SU-DHL-6 (cell line): ENCODE results near the gene KCNA4.

ENCODE experiments used
- H2AFZ ChIP-seq: fragments of 200-600 bp; sonication (generic); 2 replicates; pipeline ENCODE4 v1.6.1; 2014; ENCODE audit warnings: low read depth, mild to moderate bottlenecking, moderate library complexity, mixed read lengths, antibody characterized with exemption, low read length; ENCODE audit not compliant: severe bottlenecking
- H3F3A ChIP-seq: fragments of 200-600 bp; shearing (Covaris generic); 2 replicates; pipeline ENCODE4 v1.6.0; 2016; ENCODE audit warnings: antibody characterized with exemption, mild to moderate bottlenecking; ENCODE audit not compliant: insufficient read depth
- H3K27ac ChIP-seq: fragments of 200-600 bp; sonication (generic); 2 replicates; pipeline ENCODE4 v1.5.1; 2016; ENCODE audit warnings: low read depth, mild to moderate bottlenecking, low read length, moderate library complexity, mixed read lengths
- H3K27me3 ChIP-seq: fragments of 200-600 bp; sonication (generic), shearing (Covaris generic); 2 replicates; pipeline ENCODE4 v1.6.0; 2014; ENCODE audit warnings: mild to moderate bottlenecking, low read length
- H3K36me3 ChIP-seq: fragments of 200-600 bp; sonication (generic); 2 replicates; pipeline ENCODE4 v1.6.1; 2014; ENCODE audit warnings: mild to moderate bottlenecking, low read length, mixed read lengths
- H3K4me2 ChIP-seq: fragments of 300-600, 200-600 bp; shearing (Covaris generic), sonication (generic); 2 replicates; pipeline ENCODE4 v1.6.0; 2014; ENCODE audit warnings: low read length, low read depth, mild to moderate bottlenecking; ENCODE audit not compliant: poor library complexity, severe bottlenecking
- H3K4me3 ChIP-seq: fragments of 200-600 bp; sonication (generic); 2 replicates; pipeline ENCODE4 v1.5.1; 2014; ENCODE audit warnings: antibody characterized with exemption, low read length, mild to moderate bottlenecking, mixed read lengths; ENCODE audit not compliant: insufficient read depth, poor library complexity, severe bottlenecking
- H3K79me2 ChIP-seq: fragments of 200-600 bp; sonication (generic); 2 replicates; pipeline ENCODE4 v1.6.1; 2014; ENCODE audit warnings: mild to moderate bottlenecking, low read length, moderate library complexity; ENCODE audit not compliant: insufficient read depth
- H3K9ac ChIP-seq: fragments of 200-600 bp; sonication (generic); 2 replicates; pipeline ENCODE4 v1.7.0; 2014; ENCODE audit warnings: mild to moderate bottlenecking, low read length
- H3K9me2 ChIP-seq: fragments of 200-600 bp; sonication (generic); replicated peaks from 2 replicates; pipeline ENCODE4 v1.6.1; 2014; ENCODE audit warnings: low read length; ENCODE audit not compliant: insufficient read depth
- H3K9me3 ChIP-seq: fragments of 200-600 bp; sonication (generic); 2 replicates; pipeline ENCODE4 v1.6.1; 2014; ENCODE audit warnings: low read length, mixed read lengths; ENCODE audit not compliant: insufficient read depth
- H4K20me1 ChIP-seq: fragments of 200-600 bp; sonication (generic); 2 replicates; pipeline ENCODE4 v1.6.1; 2014; ENCODE audit warnings: low read depth, mild to moderate bottlenecking, antibody characterized with exemption, low read length, moderate library complexity, mixed read lengths
- CTCF ChIP-seq: fragments of 200-600 bp; sonication (generic); IDR thresholded peaks from one replicate; pipeline ENCODE4 v1.5.1; 2017; ENCODE audit warnings: antibody characterized with exemption, mild to moderate bottlenecking, low read length, moderate library complexity; ENCODE audit not compliant: insufficient read depth, poor library complexity, severe bottlenecking
- EZH2phosphoT487 ChIP-seq: fragments of 200-600 bp; sonication (generic), shearing (Covaris generic); conservative IDR thresholded peaks from 2 replicates; pipeline ENCODE4 v1.6.1; 2018; ENCODE audit warnings: mild to moderate bottlenecking, antibody characterized with exemption, low read length, moderate library complexity, mixed read lengths

Gene KCNA4

GRCh38 chr11:30016588-30017363, at the start of gene KCNA4:
Gene KCNA4 (minus strand): TSS chr11:30017030. CDS start chr11:30012678, 4,352 bp downstream.
- Histone ChIP-seq H3K27me3 (no peaks in the 10 kb centered on the region), H3K9me2 (no peaks in the 10 kb centered on the region), H3F3A (no peaks in the 10 kb centered on the region), H2AFZ (no peak within 1 kb of the TSS), H3K4me3 (no peak within 1 kb of the TSS), H3K4me2 (no peak within 1 kb of the TSS), H3K36me3 (no peaks in the 10 kb centered on the region), H4K20me1 (no peaks in the 10 kb centered on the region), H3K9me3 (no peaks in the 10 kb centered on the region), H3K79me2 (no peaks in the 10 kb centered on the region), H3K9ac (no peak within 1 kb of the TSS), H3K27ac (no peak within 1 kb of the TSS)
- TF ChIP-seq EZH2phosphoT487 (no peak), CTCF (no peak)

GRCh38 chr11:30062103-30062502, 45.3 kb upstream of the KCNA4 start:
- Histone ChIP-seq H3K9me3 (no peaks in the 10 kb centered on the region), H3F3A (no peaks in the 10 kb centered on the region), H3K4me2 (no peak overlapping the region), H3K9ac (no peak overlapping the region), H3K27me3 (no peaks in the 10 kb centered on the region), H3K9me2 (no peaks in the 10 kb centered on the region), H3K36me3 (no peaks in the 10 kb centered on the region), H3K4me3 (no peak overlapping the region), H3K79me2 (no peaks in the 10 kb centered on the region), H2AFZ (no peak overlapping the region), H3K27ac (no peak overlapping the region), H4K20me1 (no peaks in the 10 kb centered on the region)
- TF ChIP-seq CTCF (no peak), EZH2phosphoT487 (no peak)

- H4K20me1 ChIP-seq: no peaks in the 10 kb centered on the region
- H3K4me3 ChIP-seq: no peak overlapping the region
- H3K36me3 ChIP-seq: no peaks in the 10 kb centered on the region
- H3K9me3 ChIP-seq: no peaks in the 10 kb centered on the region
- no peaks in the 10 kb centered on the region for H3K9me2 ChIP-seq
- H3F3A ChIP-seq: no peaks in the 10 kb centered on the region
- H3K79me2 ChIP-seq: no peaks in the 10 kb centered on the region
- H3K9ac ChIP-seq: no peak overlapping the region
- no peaks in the 10 kb centered on the region for H3K27me3 ChIP-seq
- TF ChIP-seq EZH2phosphoT487 (no peak), CTCF (no peak)
- H3K27ac ChIP-seq: no peak overlapping the region
- no peak overlapping the region for H3K4me2 ChIP-seq
- H2AFZ ChIP-seq: no peak overlapping the region
These were observed 42.5 kb upstream of the KCNA4 start for GRCh38 chr11:30059172-30059815.
